ENCODE results near the gene VSIR.

GRCh38 chr10:71783917-71784678 is 10.8 kb upstream of the VSIR start:
- TF ChIP-seq, protein P1, sequence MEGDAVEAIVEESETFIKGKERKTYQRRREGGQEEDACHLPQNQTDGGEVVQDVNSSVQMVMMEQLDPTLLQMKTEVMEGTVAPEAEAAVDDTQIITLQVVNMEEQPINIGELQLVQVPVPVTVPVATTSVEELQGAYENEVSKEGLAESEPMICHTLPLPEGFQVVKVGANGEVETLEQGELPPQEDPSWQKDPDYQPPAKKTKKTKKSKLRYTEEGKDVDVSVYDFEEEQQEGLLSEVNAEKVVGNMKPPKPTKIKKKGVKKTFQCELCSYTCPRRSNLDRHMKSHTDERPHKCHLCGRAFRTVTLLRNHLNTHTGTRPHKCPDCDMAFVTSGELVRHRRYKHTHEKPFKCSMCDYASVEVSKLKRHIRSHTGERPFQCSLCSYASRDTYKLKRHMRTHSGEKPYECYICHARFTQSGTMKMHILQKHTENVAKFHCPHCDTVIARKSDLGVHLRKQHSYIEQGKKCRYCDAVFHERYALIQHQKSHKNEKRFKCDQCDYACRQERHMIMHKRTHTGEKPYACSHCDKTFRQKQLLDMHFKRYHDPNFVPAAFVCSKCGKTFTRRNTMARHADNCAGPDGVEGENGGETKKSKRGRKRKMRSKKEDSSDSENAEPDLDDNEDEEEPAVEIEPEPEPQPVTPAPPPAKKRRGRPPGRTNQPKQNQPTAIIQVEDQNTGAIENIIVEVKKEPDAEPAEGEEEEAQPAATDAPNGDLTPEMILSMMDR (IDR thresholded peaks at IDR 0.05; ENCODE audit: low read depth, low read length), result no peak
- no peak for TF ChIP-seq POLR2A (IDR thresholded peaks at IDR 0.05; ENCODE audit: extremely low read depth, insufficient read length)
- TF ChIP-seq, protein P2, sequence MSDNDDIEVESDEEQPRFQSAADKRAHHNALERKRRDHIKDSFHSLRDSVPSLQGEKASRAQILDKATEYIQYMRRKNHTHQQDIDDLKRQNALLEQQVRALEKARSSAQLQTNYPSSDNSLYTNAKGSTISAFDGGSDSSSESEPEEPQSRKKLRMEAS (IDR thresholded peaks at IDR 0.05; ENCODE audit: low read depth, low read length), result no peak
